CD14-positive monocyte (primary cell): ENCODE measurements around the gene DPYSL3. TPM values are rescaled to one million over a fixed set of nuclear protein-coding genes. Genes with fewer than 3 reads are reported as not detected.

Experiments
- DNase-seq, 3 donors: peaks; one replicate each; pipeline ENCODE4 v3.0.0-alpha.2; 2011 to 2022
- H2AFZ ChIP-seq: 2 replicates; pipeline ENCODE4 v1.6.0; 2012; ENCODE audit warnings: mild to moderate bottlenecking, low read depth, low read length, inconsistent platforms; ENCODE audit not compliant: insufficient read depth, poor library complexity, severe bottlenecking
- H3K27ac ChIP-seq, 2 donors: 1 replicate in 1 of 2; 2 replicates in 1 of 2; pipeline ENCODE4 v1.5.1; 2012 to 2013; ENCODE audit warnings: low read length in 2 of 2, control low read depth in 1 of 2, inconsistent platforms in 1 of 2, low read depth in 1 of 2, mild to moderate bottlenecking in 1 of 2
- H3K27me3 ChIP-seq, 2 donors: one replicate each; pipeline versions ENCODE4 v1.6.0 to v1.6.1; 2011 to 2013; ENCODE audit warnings: low read length in 2 of 2; ENCODE audit not compliant: control insufficient read depth in 2 of 2, insufficient read depth in 2 of 2
- H3K36me3 ChIP-seq, 2 donors: replicated peaks in 1 of 2; 1 replicate in 1 of 2; 2 replicates in 1 of 2; pipeline versions ENCODE4 v1.5.1 to v1.6.1; 2012 to 2013; ENCODE audit warnings: low read length in 2 of 2, control low read depth in 1 of 2, inconsistent platforms in 1 of 2, mild to moderate bottlenecking in 1 of 2; ENCODE audit not compliant: insufficient read depth in 2 of 2, control insufficient read depth in 1 of 2
- H3K4me1 ChIP-seq, 2 donors: 1 replicate in 1 of 2; 2 replicates in 1 of 2; pipeline versions ENCODE4 v1.5.1 to v1.6.1; 2012 to 2013; ENCODE audit warnings: low read length in 2 of 2, control low read depth in 1 of 2, inconsistent platforms in 1 of 2, mild to moderate bottlenecking in 1 of 2, moderate library complexity in 1 of 2; ENCODE audit not compliant: insufficient read depth in 2 of 2, control insufficient read depth in 1 of 2
- H3K4me2 ChIP-seq: replicated peaks from 2 replicates; pipeline ENCODE3; 2012; ENCODE audit warnings: low read length, moderate library complexity, mild to moderate bottlenecking; ENCODE audit not compliant: poor library complexity, severe bottlenecking; ENCODE audit errors: extremely low read depth
- H3K4me3 ChIP-seq, 3 experiments: fragments of 200-600 bp in 1 of 3; sonication (generic) in 1 of 3; replicated peaks in 1 of 3; 1 replicate in 2 of 3; 2 replicates in 1 of 3; pipeline ENCODE4 v1.5.1; 2011 to 2013; ENCODE audit warnings: low read length in 3 of 3, mild to moderate bottlenecking in 3 of 3, control low read depth in 2 of 3, low read depth in 2 of 3, inconsistent platforms in 1 of 3, moderate library complexity in 1 of 3
- H3K79me2 ChIP-seq: 2 replicates; pipeline ENCODE4 v1.6.0; 2012; ENCODE audit warnings: mild to moderate bottlenecking, control low read depth, inconsistent platforms, low read length, moderate library complexity; ENCODE audit not compliant: insufficient read depth
- H3K9ac ChIP-seq: 2 replicates; pipeline ENCODE4 v1.6.0; 2017; ENCODE audit warnings: low read length, mild to moderate bottlenecking; ENCODE audit not compliant: insufficient read depth, poor library complexity, severe bottlenecking
- H3K9me3 ChIP-seq, 2 donors: replicated peaks in 1 of 2; 1 replicate in 1 of 2; 2 replicates in 1 of 2; pipeline versions ENCODE4 v1.5.1 to v1.6.1; 2012 to 2013; ENCODE audit warnings: low read length in 2 of 2, control low read depth in 1 of 2; ENCODE audit not compliant: control insufficient read depth in 1 of 2, insufficient read depth in 1 of 2
- H4K20me1 ChIP-seq: 2 replicates; pipeline ENCODE4 v1.6.0; 2012; ENCODE audit warnings: mild to moderate bottlenecking, low read length, control low read depth, moderate library complexity; ENCODE audit not compliant: insufficient read depth
- H3K27ac Mint-ChIP-seq, 7 donors: one replicate each; pipeline ENCODE4 v1.8.0; 2020; ENCODE audit warnings: mild to moderate bottlenecking in 7 of 7, mixed read lengths in 7 of 7, moderate library complexity in 6 of 7, inconsistent platforms in 2 of 7
- H3K27me3 Mint-ChIP-seq, 3 donors: one replicate each; pipeline ENCODE4 v1.8.0; 2021 to 2022; ENCODE audit warnings: low read depth in 3 of 3, mild to moderate bottlenecking in 3 of 3, mixed read lengths in 3 of 3, moderate library complexity in 3 of 3, inconsistent platforms in 1 of 3
- H3K36me3 Mint-ChIP-seq, 2 donors: one replicate each; pipeline ENCODE4 v1.8.0; 2020; ENCODE audit warnings: mixed read lengths in 2 of 2, inconsistent platforms in 1 of 2, mild to moderate bottlenecking in 1 of 2
- H3K4me1 Mint-ChIP-seq: one replicate; pipeline ENCODE4 v1.8.0; 2020; ENCODE audit warnings: mild to moderate bottlenecking, mixed read lengths
- H3K4me3 Mint-ChIP-seq, 2 donors: one replicate each; pipeline ENCODE4 v1.8.0; 2020; ENCODE audit warnings: mild to moderate bottlenecking in 2 of 2, mixed read lengths in 2 of 2, moderate library complexity in 1 of 2
- H3K9me3 Mint-ChIP-seq, 7 donors: one replicate each; pipeline ENCODE4 v1.8.0; 2020 to 2022; ENCODE audit warnings: mixed read lengths in 7 of 7, mild to moderate bottlenecking in 6 of 7, moderate library complexity in 6 of 7, inconsistent platforms in 2 of 7
- CTCF ChIP-seq: fragments of 200-600 bp; IDR thresholded peaks from one replicate; pipeline ENCODE4 v1.8.0; 2022; ENCODE audit warnings: antibody characterized with exemption, mild to moderate bottlenecking
- WGBS: methylation state at CpG from one replicate; pipeline ENCODE4 v1.1.5; 2013; ENCODE audit warnings: missing lambda C conversion rate; ENCODE audit not compliant: insufficient coverage; 5-methylcytosine and 5-hydroxymethylcytosine counted together
- intact Hi-C, 2 donors: fragments of 100-400 bp; cut with micrococcal nuclease; formaldehyde crosslinking; loops; one replicate each; pipeline versions ENCODE4 v1.15.0 to v1.15.1; 2023
- polyA plus RNA-seq, 3 donors: library from polyadenylated mRNA; depleted of rRNA in 1 of 3; unstranded in 2 of 3; stranded (reverse) in 1 of 3; fragments of 300-500 nt in 2 of 3; fragments of >200 nt in 1 of 3; fragmentation: Illumina TruSeq in 2 of 3; gene quantifications; 1 replicate in 2 of 3; 2 replicates in 1 of 3; pipeline ENCODE4 v1.2.3, GENCODE V29; 2012 to 2021

DPYSL3 gene
- polyA plus RNA-seq, 3 donors = 0.05 TPM; not detected in 2

- Histone ChIP-seq H3K36me3 (no peaks in the 10 kb centered on the region), H3K27me3 (no peaks in the 10 kb centered on the region), H3K4me1 (no peaks in the 10 kb centered on the region), H2AFZ (no peak overlapping the region), H3K9me3 (no peaks in the 10 kb centered on the region), H3K79me2 (no peaks in the 10 kb centered on the region), H3K4me3 (no peak overlapping the region), H3K4me2 (no peak overlapping the region), H3K27ac (no peak overlapping the region), H3K9ac (no peak overlapping the region), H4K20me1 (no peaks in the 10 kb centered on the region)
- H3K27me3 Mint-ChIP-seq = peaks cover 0 to 1% (median 0%) of the 10 kb centered on the region in 3 donors
- intact Hi-C loops = no loop called here
- H3K27ac Mint-ChIP-seq = no peak overlapping the region
- WGBS = no CpG with 5 or more reads among the region's 1 CpG
- no peak for DNase-seq
- no peak for TF ChIP-seq CTCF
- peaks cover 14% of the 10 kb centered on the region for H3K4me1 Mint-ChIP-seq
- peaks cover 0 to 2% (median 0%) of the 10 kb centered on the region in 7 donors for H3K9me3 Mint-ChIP-seq
- no peak overlapping the region for H3K4me3 Mint-ChIP-seq
- no peaks in the 10 kb centered on the region for H3K36me3 Mint-ChIP-seq
These were observed 165.0 kb downstream of the DPYSL3 start for GRCh38 chr5:147344861-147345260.

GRCh38 chr5:147341345-147341744, 168.5 kb downstream of the DPYSL3 start:
- Histone ChIP-seq H3K27me3 (no peaks in the 10 kb centered on the region), H3K79me2 (no peaks in the 10 kb centered on the region), H3K4me1 (no peaks in the 10 kb centered on the region), H3K36me3 (no peaks in the 10 kb centered on the region), H3K9ac (no peak overlapping the region), H3K4me3 (no peak overlapping the region), H4K20me1 (no peaks in the 10 kb centered on the region), H2AFZ (no peak overlapping the region), H3K4me2 (no peak overlapping the region), H3K27ac (no peak overlapping the region), H3K9me3 (peaks cover 0 to 4% of the 10 kb centered on the region in 2 donors)
- H3K36me3 Mint-ChIP-seq = no peaks in the 10 kb centered on the region
- no peak overlapping the region for H3K4me3 Mint-ChIP-seq
- peaks cover 0 to 3% (median 0%) of the 10 kb centered on the region in 3 donors for H3K27me3 Mint-ChIP-seq
- no peak for DNase-seq
- H3K4me1 Mint-ChIP-seq = peaks cover 14% of the 10 kb centered on the region
- H3K27ac Mint-ChIP-seq = no peak overlapping the region
- intact Hi-C loops = no loop called here
- peaks cover 0 to 6% (median 2%) of the 10 kb centered on the region in 7 donors for H3K9me3 Mint-ChIP-seq
- no peak for TF ChIP-seq CTCF
